ENCODE measurements around the gene GAS1. TPM values are rescaled to one million over a fixed set of nuclear protein-coding genes. Genes with fewer than 3 reads are reported as not detected.

GAS1 gene
- total RNA-seq, 1 donor = 25.0 TPM

DNA sequence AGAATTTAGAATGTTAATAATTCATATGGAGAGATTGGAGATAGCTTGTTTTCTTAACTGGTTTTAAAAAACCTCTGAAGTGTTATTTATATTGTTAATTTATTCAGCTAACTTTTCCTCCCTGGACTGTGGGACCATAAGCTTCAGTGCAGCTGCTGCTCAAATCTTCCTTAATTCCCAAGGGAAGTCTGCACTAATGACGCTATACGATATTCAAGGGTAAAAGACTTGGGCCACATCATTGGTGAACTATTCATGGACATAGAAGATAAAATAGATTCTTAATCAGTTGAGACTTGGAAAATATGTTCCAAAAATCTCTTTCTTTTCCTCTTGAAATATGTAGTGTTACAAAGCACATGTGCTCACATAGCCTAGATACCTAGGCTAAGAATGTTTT lies 31.1 kb upstream of the GAS1 start:
- peak; percentile 84 for DNase-seq (ENCODE audit: low read depth)
- no peak overlapping the region for H3K4me3 ChIP-seq (ENCODE audit: low read depth, low read length)
- TF ChIP-seq, protein P1, sequence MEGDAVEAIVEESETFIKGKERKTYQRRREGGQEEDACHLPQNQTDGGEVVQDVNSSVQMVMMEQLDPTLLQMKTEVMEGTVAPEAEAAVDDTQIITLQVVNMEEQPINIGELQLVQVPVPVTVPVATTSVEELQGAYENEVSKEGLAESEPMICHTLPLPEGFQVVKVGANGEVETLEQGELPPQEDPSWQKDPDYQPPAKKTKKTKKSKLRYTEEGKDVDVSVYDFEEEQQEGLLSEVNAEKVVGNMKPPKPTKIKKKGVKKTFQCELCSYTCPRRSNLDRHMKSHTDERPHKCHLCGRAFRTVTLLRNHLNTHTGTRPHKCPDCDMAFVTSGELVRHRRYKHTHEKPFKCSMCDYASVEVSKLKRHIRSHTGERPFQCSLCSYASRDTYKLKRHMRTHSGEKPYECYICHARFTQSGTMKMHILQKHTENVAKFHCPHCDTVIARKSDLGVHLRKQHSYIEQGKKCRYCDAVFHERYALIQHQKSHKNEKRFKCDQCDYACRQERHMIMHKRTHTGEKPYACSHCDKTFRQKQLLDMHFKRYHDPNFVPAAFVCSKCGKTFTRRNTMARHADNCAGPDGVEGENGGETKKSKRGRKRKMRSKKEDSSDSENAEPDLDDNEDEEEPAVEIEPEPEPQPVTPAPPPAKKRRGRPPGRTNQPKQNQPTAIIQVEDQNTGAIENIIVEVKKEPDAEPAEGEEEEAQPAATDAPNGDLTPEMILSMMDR (IDR thresholded peaks at IDR 0.05; ENCODE audit: insufficient read depth, low read length) = no peak

DNA sequence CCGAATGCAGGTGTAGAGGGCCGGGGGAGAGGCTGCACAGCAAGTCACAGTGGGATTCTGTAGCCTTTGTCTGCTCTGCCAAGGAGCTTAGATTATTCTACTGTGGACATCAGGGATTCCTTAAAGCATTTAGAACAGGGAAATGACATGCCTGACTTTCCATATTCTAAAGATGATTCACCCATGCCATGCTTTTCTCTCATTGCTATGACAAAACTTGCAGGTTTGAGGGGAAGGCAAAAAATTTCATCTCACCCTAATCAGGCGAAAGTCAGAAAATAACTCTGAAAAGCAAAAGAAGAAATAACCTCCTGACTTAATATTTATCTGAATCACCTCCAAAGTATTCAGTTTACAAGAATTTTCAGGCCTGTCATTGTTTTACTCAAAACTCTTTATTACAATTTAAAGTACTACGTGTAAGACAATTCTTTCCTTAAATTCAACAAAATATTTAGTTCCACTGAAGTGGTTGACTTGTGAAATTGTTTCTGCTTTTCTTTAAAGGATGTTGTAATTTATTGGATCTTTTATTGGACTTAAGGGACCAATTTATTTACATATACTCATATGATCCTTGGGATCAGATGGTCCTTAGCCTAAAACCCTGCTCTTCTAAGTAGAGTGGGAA lies 30.0 kb upstream of the GAS1 start:
- TF ChIP-seq, protein P1 (IDR thresholded peaks at IDR 0.05; ENCODE audit: insufficient read depth, low read length) = no peak
- DNase-seq (ENCODE audit: low read depth) = peak; percentile 59
- H3K4me3 ChIP-seq (ENCODE audit: low read depth, low read length) = no peak overlapping the region

DNA sequence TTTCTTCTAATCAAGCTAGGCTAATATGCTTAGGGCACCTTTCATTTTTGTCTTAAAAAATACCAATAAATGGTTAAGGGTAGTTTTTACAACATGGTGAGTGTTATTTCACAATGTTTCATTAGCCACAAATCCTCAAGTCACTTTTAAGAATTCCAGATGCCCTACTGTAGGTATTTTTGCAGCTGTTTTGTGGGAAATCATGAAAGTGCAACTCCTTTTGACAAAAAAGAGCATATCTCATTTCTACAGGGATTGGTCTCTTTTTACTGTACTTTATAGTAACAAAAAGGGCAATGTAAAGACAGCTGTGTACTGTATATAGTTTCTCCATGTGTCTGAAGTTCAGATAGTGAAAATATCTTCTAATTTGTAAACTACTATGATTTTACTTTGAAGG lies 28.3 kb upstream of the GAS1 start:
- peak; percentile 67 for DNase-seq (ENCODE audit: low read depth)
- TF ChIP-seq, protein P1 (IDR thresholded peaks at IDR 0.05; ENCODE audit: insufficient read depth, low read length) = no peak
- H3K4me3 ChIP-seq (ENCODE audit: low read depth, low read length) = no peak overlapping the region

DNA sequence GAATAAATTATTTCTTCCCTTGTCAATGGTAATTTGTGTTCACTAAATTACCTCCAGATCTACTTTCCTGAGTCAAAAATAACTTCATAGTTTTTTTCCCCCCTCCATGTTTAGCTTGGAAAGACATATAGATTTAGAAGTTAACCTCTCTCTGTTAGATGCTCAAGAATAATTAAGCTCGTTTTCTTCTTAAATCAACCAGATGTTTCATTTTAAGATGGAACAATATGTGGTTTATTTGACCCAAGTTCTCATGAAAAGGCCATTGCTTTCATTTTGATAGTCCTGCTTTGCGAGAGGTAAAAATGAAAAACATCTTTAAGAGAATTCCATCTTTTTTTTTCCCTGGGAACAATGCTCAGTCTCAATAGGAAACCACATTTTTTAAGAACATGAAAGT lies 27.7 kb upstream of the GAS1 start:
- TF ChIP-seq, protein P1 (IDR thresholded peaks at IDR 0.05; ENCODE audit: insufficient read depth, low read length) = no peak
- DNase-seq (ENCODE audit: low read depth) = no peak
- H3K4me3 ChIP-seq (ENCODE audit: low read depth, low read length) = no peak overlapping the region

DNA sequence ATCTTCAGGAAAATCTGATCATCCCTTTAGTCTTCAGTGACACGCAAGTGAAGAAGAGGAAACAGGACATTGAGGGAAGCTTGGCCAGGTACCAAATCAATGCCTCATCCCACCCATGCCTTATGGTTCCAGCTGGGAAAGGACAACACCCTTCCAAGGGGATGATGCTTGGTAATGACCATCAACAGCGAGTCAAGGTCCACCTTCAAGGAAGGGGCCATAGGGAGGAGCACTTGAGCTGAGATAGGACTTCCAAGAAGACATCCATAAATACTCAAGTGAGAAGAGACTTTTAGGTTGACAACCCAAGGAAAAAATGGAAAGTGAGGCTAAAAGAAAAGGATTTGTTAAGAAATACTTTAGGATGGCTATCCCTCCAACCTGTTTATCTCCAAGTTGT lies 27.1 kb upstream of the GAS1 start:
- no peak overlapping the region for H3K4me3 ChIP-seq (ENCODE audit: low read depth, low read length)
- DNase-seq (ENCODE audit: low read depth) = no peak
- TF ChIP-seq, protein P1 (IDR thresholded peaks at IDR 0.05; ENCODE audit: insufficient read depth, low read length) = no peak

DNA sequence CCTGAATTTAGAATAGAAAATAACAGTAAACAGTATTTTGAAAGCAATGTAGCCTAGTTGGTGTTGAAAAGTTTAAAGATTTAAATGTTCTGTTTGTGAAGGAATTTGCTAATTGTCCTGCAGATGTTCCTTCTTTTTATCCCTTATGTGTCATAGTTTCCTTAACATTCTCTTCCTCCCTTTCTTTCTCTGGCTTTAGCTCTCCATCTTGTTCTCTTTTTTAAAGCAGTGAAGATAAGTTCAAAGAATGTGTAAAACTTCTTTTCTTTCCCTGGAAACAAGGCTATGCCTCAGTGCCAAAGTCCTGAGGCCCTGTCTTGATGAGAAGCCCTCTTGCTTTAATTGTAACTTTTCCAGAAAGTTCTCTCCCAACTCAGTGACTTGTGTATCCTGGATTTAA lies 24.4 kb upstream of the GAS1 start:
- DNase-seq (ENCODE audit: low read depth) = peak; percentile 41
- TF ChIP-seq, protein P1 (IDR thresholded peaks at IDR 0.05; ENCODE audit: insufficient read depth, low read length) = no peak
- no peak overlapping the region for H3K4me3 ChIP-seq (ENCODE audit: low read depth, low read length)
